ACC112 (cell line): Measurements from ENCODE around the gene VPS13C.

Experiments
- H2AFZ ChIP-seq: fragments of 200-600 bp; sonication (generic); one replicate; pipeline ENCODE4 v1.6.0; 2017; ENCODE audit warnings: antibody characterized with exemption, low read length; ENCODE audit not compliant: unreplicated experiment
- H3K27ac ChIP-seq: fragments of 200-600 bp; sonication (generic); 2 replicates; pipeline ENCODE4 v1.5.1; 2014; ENCODE audit warnings: low read depth, mild to moderate bottlenecking, antibody characterized with exemption, low read length, moderate library complexity
- H3K27me3 ChIP-seq: fragments of 200-600 bp; sonication (generic); 2 replicates; pipeline ENCODE4 v1.6.1; 2014; ENCODE audit warnings: mild to moderate bottlenecking, antibody characterized with exemption, low read length, moderate library complexity, mixed read lengths; ENCODE audit not compliant: insufficient read depth
- H3K36me3 ChIP-seq: fragments of 200-600 bp; sonication (generic); 2 replicates; pipeline ENCODE4 v1.6.1; 2016; ENCODE audit warnings: mild to moderate bottlenecking, antibody characterized with exemption, low read length, moderate library complexity, mixed read lengths; ENCODE audit not compliant: insufficient read depth
- H3K4me1 ChIP-seq: fragments of 200-600 bp; sonication (generic); one replicate; pipeline ENCODE4 v1.6.1; 2016; ENCODE audit warnings: low read length, mixed read lengths; ENCODE audit not compliant: insufficient read depth, unreplicated experiment, control insufficient read depth
- H3K4me3 ChIP-seq: fragments of 200-600 bp; sonication (generic); 2 replicates; pipeline ENCODE4 v1.5.1; 2014; ENCODE audit warnings: mild to moderate bottlenecking, low read depth, low read length
- H3K79me2 ChIP-seq: fragments of 200-600 bp; sonication (generic); one replicate; pipeline ENCODE4 v1.6.0; 2016; ENCODE audit warnings: low read length; ENCODE audit not compliant: control insufficient read depth, unreplicated experiment, insufficient read depth

The VPS13C gene

GRCh38 chr15:61807281-61807929, 252.8 kb downstream of the VPS13C start:
- H3K79me2 ChIP-seq = no peaks in the 10 kb centered on the region
- no peaks in the 10 kb centered on the region for H3K4me1 ChIP-seq
- H3K36me3 ChIP-seq = no peaks in the 10 kb centered on the region
- H3K27me3 ChIP-seq = peaks cover 10% of the 10 kb centered on the region; the same call in 1 of the 2 replicates
- no peak overlapping the region for H3K4me3 ChIP-seq
- no peak overlapping the region for H2AFZ ChIP-seq
- H3K27ac ChIP-seq = no peak overlapping the region
